ENCODE data around the gene OGN. TPM values are rescaled to one million over a fixed set of nuclear protein-coding genes. Genes with fewer than 3 reads are reported as not detected.
"Not testable (repeated sequence)": the region's sequence is repeated elsewhere in the genome, so short reads cannot be mapped to it uniquely, and the experiment has no call there.

The OGN gene
- total RNA-seq, 1 donor, result 0.21 TPM

- Histone ChIP-seq H3K4me1 (ENCODE audit: insufficient read depth, low read length) (no peaks in the 10 kb centered on the region), H3K27me3 (ENCODE audit: insufficient read depth, low read length) (no peaks in the 10 kb centered on the region), H3K9me3 (ENCODE audit: low read depth, low read length) (no peaks in the 10 kb centered on the region), H3K4me3 (ENCODE audit: low read length) (no peak overlapping the region)
These were observed 18.4 kb upstream of the OGN start for GRCh38 chr9:92422611-92423338.

GRCh38 chr9:92414566-92414965 lies 10.2 kb upstream of the OGN start:
- H3K9me3 ChIP-seq (ENCODE audit: low read depth, low read length), result no peaks in the 10 kb centered on the region
- H3K4me3 ChIP-seq (ENCODE audit: low read length), result no peak overlapping the region
- H3K4me1 ChIP-seq (ENCODE audit: insufficient read depth, low read length), result peaks cover 3% of the 10 kb centered on the region
- no peaks in the 10 kb centered on the region for H3K27me3 ChIP-seq (ENCODE audit: insufficient read depth, low read length)

- H3K9me3 ChIP-seq (ENCODE audit: low read depth, low read length); H3K4me3 ChIP-seq (ENCODE audit: low read length); H3K27me3 ChIP-seq (ENCODE audit: insufficient read depth, low read length): not testable (repeated sequence)
- H3K4me1 ChIP-seq (ENCODE audit: insufficient read depth, low read length), result peaks cover 15% of the 10 kb centered on the region
These were observed 6.8 kb upstream of the OGN start for GRCh38 chr9:92411157-92411556.

- no peaks in the 10 kb centered on the region for H3K9me3 ChIP-seq (ENCODE audit: low read depth, low read length)
These were observed 4.5 kb upstream of the OGN start for GRCh38 chr9:92408747-92409478.

GRCh38 chr9:92407818-92408217 lies 3.4 kb upstream of the OGN start:
- Histone ChIP-seq H3K4me3 (ENCODE audit: low read length) (no peak overlapping the region), H3K27me3 (ENCODE audit: insufficient read depth, low read length) (no peaks in the 10 kb centered on the region), H3K4me1 (ENCODE audit: insufficient read depth, low read length) (peaks cover 17% of the 10 kb centered on the region), H3K9me3 (ENCODE audit: low read depth, low read length) (no peaks in the 10 kb centered on the region)

More at GRCh38 chr9:92408747-92409478, 4.5 kb upstream of the OGN start:
- Histone ChIP-seq H3K4me1 (ENCODE audit: insufficient read depth, low read length) (peaks cover 17% of the 10 kb centered on the region), H3K27me3 (ENCODE audit: insufficient read depth, low read length) (no peaks in the 10 kb centered on the region), H3K4me3 (ENCODE audit: low read length) (no peak overlapping the region)

GRCh38 chr9:92406477-92406876 lies 2.1 kb upstream of the OGN start:
- no peaks in the 10 kb centered on the region for H3K27me3 ChIP-seq (ENCODE audit: insufficient read depth, low read length)
- peaks cover 17% of the 10 kb centered on the region for H3K4me1 ChIP-seq (ENCODE audit: insufficient read depth, low read length)
- H3K9me3 ChIP-seq (ENCODE audit: low read depth, low read length), result no peaks in the 10 kb centered on the region
- H3K4me3 ChIP-seq (ENCODE audit: low read length), result no peak overlapping the region

- H3K27me3 ChIP-seq (ENCODE audit: insufficient read depth, low read length), result no peaks in the 10 kb centered on the region
- H3K4me1 ChIP-seq (ENCODE audit: insufficient read depth, low read length), result peaks cover 17% of the 10 kb centered on the region
- H3K4me3 ChIP-seq (ENCODE audit: low read length), result no peak overlapping the region
- H3K9me3 ChIP-seq (ENCODE audit: low read depth, low read length), result no peaks in the 10 kb centered on the region
These were observed 1.4 kb upstream of the OGN start for GRCh38 chr9:92405818-92406217.

GRCh38 chr9:92402826-92403745 lies 1.3 kb downstream of the OGN start:
- no peaks in the 10 kb centered on the region for H3K27me3 ChIP-seq (ENCODE audit: insufficient read depth, low read length)
- H3K9me3 ChIP-seq (ENCODE audit: low read depth, low read length), result no peaks in the 10 kb centered on the region
- peaks cover 17% of the 10 kb centered on the region for H3K4me1 ChIP-seq (ENCODE audit: insufficient read depth, low read length)
- no peak overlapping the region for H3K4me3 ChIP-seq (ENCODE audit: low read length)

GRCh38 chr9:92402360-92402759 lies 2.0 kb downstream of the OGN start:
- H3K4me3 ChIP-seq (ENCODE audit: low read length), result no peak overlapping the region
- H3K9me3 ChIP-seq (ENCODE audit: low read depth, low read length), result no peaks in the 10 kb centered on the region
- no peaks in the 10 kb centered on the region for H3K27me3 ChIP-seq (ENCODE audit: insufficient read depth, low read length)
- peaks cover 17% of the 10 kb centered on the region for H3K4me1 ChIP-seq (ENCODE audit: insufficient read depth, low read length)

GRCh38 chr9:92397853-92398252 lies 6.5 kb downstream of the OGN start:
- H3K9me3 ChIP-seq (ENCODE audit: low read depth, low read length), result no peaks in the 10 kb centered on the region
- no peaks in the 10 kb centered on the region for H3K4me1 ChIP-seq (ENCODE audit: insufficient read depth, low read length)
- H3K27me3 ChIP-seq (ENCODE audit: insufficient read depth, low read length), result no peaks in the 10 kb centered on the region
- no peak overlapping the region for H3K4me3 ChIP-seq (ENCODE audit: low read length)

GRCh38 chr9:92395617-92396016 lies 8.8 kb downstream of the OGN start:
- Histone ChIP-seq H3K4me1 (ENCODE audit: insufficient read depth, low read length) (no peaks in the 10 kb centered on the region), H3K9me3 (ENCODE audit: low read depth, low read length) (no peaks in the 10 kb centered on the region), H3K27me3 (ENCODE audit: insufficient read depth, low read length) (no peaks in the 10 kb centered on the region), H3K4me3 (ENCODE audit: low read length) (no peak overlapping the region)

- H3K27me3 ChIP-seq (ENCODE audit: insufficient read depth, low read length), result no peaks in the 10 kb centered on the region
- H3K9me3 ChIP-seq (ENCODE audit: low read depth, low read length), result no peaks in the 10 kb centered on the region
- no peaks in the 10 kb centered on the region for H3K4me1 ChIP-seq (ENCODE audit: insufficient read depth, low read length)
- no peak overlapping the region for H3K4me3 ChIP-seq (ENCODE audit: low read length)
These were observed 10.7 kb downstream of the OGN start for GRCh38 chr9:92393686-92394085.

- no peaks in the 10 kb centered on the region for H3K9me3 ChIP-seq (ENCODE audit: low read depth, low read length)
- H3K27me3 ChIP-seq (ENCODE audit: insufficient read depth, low read length), result no peaks in the 10 kb centered on the region
- no peak overlapping the region for H3K4me3 ChIP-seq (ENCODE audit: low read length)
- H3K4me1 ChIP-seq (ENCODE audit: insufficient read depth, low read length), result no peaks in the 10 kb centered on the region
These were observed 11.7 kb downstream of the OGN start for GRCh38 chr9:92392690-92393089.

- H3K9me3 ChIP-seq (ENCODE audit: low read depth, low read length), result no peaks in the 10 kb centered on the region
- H3K4me1 ChIP-seq (ENCODE audit: insufficient read depth, low read length), result no peaks in the 10 kb centered on the region
- no peak overlapping the region for H3K4me3 ChIP-seq (ENCODE audit: low read length)
- H3K27me3 ChIP-seq (ENCODE audit: insufficient read depth, low read length), result no peaks in the 10 kb centered on the region
These were observed 18.4 kb downstream of the OGN start for GRCh38 chr9:92385953-92386352.

GRCh38 chr9:92385477-92385876 lies 18.9 kb downstream of the OGN start:
- Histone ChIP-seq H3K9me3 (ENCODE audit: low read depth, low read length) (no peaks in the 10 kb centered on the region), H3K4me3 (ENCODE audit: low read length) (no peak overlapping the region), H3K4me1 (ENCODE audit: insufficient read depth, low read length) (no peaks in the 10 kb centered on the region), H3K27me3 (ENCODE audit: insufficient read depth, low read length) (no peaks in the 10 kb centered on the region)

Data from mononuclear cell (primary cell).